GM23338 (cell line): Measurements from ENCODE around the gene IL24.
"Not testable (repeated sequence)": the region's sequence is repeated elsewhere in the genome, so short reads cannot be mapped to it uniquely, and the experiment has no call there.

Experiments used
- EZH2phosphoT487 ChIP-seq: fragments of 200-600 bp; sonication (generic); IDR thresholded peaks from one replicate; pipeline ENCODE4 v1.8.1; 2018; ENCODE audit warnings: antibody characterized with exemption; ENCODE audit not compliant: unreplicated experiment
- NANOG ChIP-seq: IDR thresholded peaks from 2 replicates; pipeline ENCODE4 v1.6.1; 2016; ENCODE audit warnings: antibody characterized with exemption, borderline replicate concordance
- POLR2AphosphoS5 ChIP-seq: IDR thresholded peaks from 2 replicates; pipeline ENCODE4 v1.6.1; 2016; ENCODE audit warnings: antibody characterized with exemption, low read depth
- STAT1 ChIP-seq: IDR thresholded peaks from one replicate; pipeline ENCODE4 v1.6.1; 2016; ENCODE audit warnings: antibody characterized with exemption; ENCODE audit not compliant: unreplicated experiment
- TF ChIP-seq, protein P1 (sequence below), 2 experiments: fragments of 200-600 bp in 1 of 2; sonication (generic) in 1 of 2; conservative IDR thresholded peaks; 2 replicates each; pipeline versions ENCODE4 v1.5.1 to v1.6.1; 2016 to 2017; ENCODE audit warnings: antibody characterized with exemption in 2 of 2, low read depth in 2 of 2, mild to moderate bottlenecking in 2 of 2, moderate library complexity in 1 of 2

DNA sequence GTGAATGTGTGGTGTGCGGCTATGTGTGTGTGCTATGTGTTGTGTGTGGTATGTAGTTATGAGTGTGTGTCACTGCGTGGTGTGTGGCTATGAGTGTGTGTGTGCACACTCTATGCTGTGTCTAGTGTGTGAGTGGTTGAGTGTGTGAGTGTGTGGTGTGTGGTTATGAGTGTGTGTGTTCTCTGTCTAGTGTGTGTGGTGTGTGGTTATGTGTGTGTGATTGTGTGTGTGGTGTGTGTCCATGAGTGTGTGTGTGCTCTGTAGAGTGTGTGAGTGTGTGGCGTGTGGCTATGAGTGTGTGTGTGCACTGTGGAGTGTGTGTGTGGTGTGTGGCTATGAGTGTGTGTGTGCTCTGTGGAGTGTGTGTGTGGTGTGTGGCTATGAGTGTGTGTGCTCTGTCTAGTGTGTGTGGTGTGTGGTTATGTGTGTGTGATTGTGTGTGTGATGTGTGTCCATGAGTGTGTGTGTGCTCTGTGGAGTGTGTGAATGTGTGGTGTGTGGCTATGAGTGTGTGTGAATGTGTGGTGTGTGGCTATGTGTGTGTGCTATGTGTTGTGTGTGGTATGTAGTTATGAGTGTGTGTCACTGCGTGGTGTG lies 26.8 kb downstream of the IL24 start:
- TF ChIP-seq EZH2phosphoT487, STAT1, NANOG, POLR2AphosphoS5: not testable (repeated sequence)
- TF ChIP-seq, protein P1, sequence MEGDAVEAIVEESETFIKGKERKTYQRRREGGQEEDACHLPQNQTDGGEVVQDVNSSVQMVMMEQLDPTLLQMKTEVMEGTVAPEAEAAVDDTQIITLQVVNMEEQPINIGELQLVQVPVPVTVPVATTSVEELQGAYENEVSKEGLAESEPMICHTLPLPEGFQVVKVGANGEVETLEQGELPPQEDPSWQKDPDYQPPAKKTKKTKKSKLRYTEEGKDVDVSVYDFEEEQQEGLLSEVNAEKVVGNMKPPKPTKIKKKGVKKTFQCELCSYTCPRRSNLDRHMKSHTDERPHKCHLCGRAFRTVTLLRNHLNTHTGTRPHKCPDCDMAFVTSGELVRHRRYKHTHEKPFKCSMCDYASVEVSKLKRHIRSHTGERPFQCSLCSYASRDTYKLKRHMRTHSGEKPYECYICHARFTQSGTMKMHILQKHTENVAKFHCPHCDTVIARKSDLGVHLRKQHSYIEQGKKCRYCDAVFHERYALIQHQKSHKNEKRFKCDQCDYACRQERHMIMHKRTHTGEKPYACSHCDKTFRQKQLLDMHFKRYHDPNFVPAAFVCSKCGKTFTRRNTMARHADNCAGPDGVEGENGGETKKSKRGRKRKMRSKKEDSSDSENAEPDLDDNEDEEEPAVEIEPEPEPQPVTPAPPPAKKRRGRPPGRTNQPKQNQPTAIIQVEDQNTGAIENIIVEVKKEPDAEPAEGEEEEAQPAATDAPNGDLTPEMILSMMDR (conservative IDR thresholded peaks at IDR 0.05; ENCODE audit: low read depth in 2 of 2) = not testable (repeated sequence)
